Activated T-cell treated with anti-CD3 and anti-CD28 coated beads, Interleukin-2, amount 50 U/mL, for 72 hours (primary cell): ENCODE measurements around the gene EFL1. TPM values are rescaled to one million over a fixed set of nuclear protein-coding genes. Genes with fewer than 3 reads are reported as not detected.
"Not testable (repeated sequence)": the region's sequence is repeated elsewhere in the genome, so short reads cannot be mapped to it uniquely, and the experiment has no call there.

Experiments
- ATAC-seq, 2 donors: fragments of 150-1000 bp; cut with Tn5 transposase; replicated peaks in 1 of 2; 2 replicates each; pipeline ENCODE4 v1.10.0; 2021; ENCODE audit warnings: moderate library complexity in 2 of 2, mild to moderate bottlenecking in 1 of 2
- DNase-seq, 2 donors: peaks; one replicate each; pipeline ENCODE4 v3.0.0; 2021 to 2022; ENCODE audit warnings: mixed read lengths in 1 of 2
- H3K27ac Mint-ChIP-seq: one replicate; pipeline ENCODE4 v1.8.0; 2022; ENCODE audit warnings: mild to moderate bottlenecking, moderate library complexity, mixed read lengths
- H3K27me3 Mint-ChIP-seq: one replicate; pipeline ENCODE4 v1.8.0; 2022; ENCODE audit warnings: low read depth, mixed read lengths
- H3K36me3 Mint-ChIP-seq, 2 donors: one replicate each; pipeline ENCODE4 v1.8.0; 2022; ENCODE audit warnings: mixed read lengths in 2 of 2, mild to moderate bottlenecking in 1 of 2; ENCODE audit not compliant: insufficient read depth in 2 of 2
- H3K4me1 Mint-ChIP-seq: one replicate; pipeline ENCODE4 v1.8.0; 2022; ENCODE audit warnings: low read depth, mixed read lengths
- H3K4me3 Mint-ChIP-seq, 2 donors: one replicate each; pipeline ENCODE4 v1.8.0; 2022; ENCODE audit warnings: mild to moderate bottlenecking in 2 of 2, mixed read lengths in 2 of 2, moderate library complexity in 2 of 2
- H3K9me3 Mint-ChIP-seq, 2 donors: one replicate each; pipeline ENCODE4 v1.8.0; 2022; ENCODE audit warnings: mixed read lengths in 2 of 2
- total RNA-seq, 2 donors: library from RNA; stranded (reverse); gene quantifications; one replicate each; pipeline ENCODE4 v1.2.3, GENCODE V29; 2022

EFL1 gene
- total RNA-seq, 2 donors from 2014 or later = 26.7 to 26.9 TPM

DNA sequence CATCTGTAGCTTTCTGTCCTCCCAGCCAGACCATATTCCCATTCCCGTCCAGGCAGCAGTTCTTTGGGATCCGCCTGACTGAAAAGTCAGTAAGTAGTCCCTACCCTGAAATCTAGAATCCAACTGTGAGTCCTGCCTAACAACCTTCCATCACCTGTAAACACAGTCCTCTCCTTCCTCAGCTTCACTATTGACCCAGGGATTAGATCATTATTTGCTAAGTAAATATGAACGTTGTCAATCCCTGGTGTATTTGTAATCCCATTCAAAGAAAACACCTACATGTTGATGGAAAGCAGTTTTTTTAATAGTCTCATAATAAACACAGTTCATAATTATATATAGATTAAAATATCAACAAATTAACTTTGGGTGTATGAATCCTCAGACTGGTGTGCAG, 816 bp upstream of the EFL1 start:
- Mint-ChIP-seq H3K27me3 (no peaks in the 10 kb centered on the region), H3K4me1 (peaks cover 9% of the 10 kb centered on the region), H3K36me3 (peaks cover 2 to 5% of the 10 kb centered on the region in 2 donors), H3K27ac (no peak overlapping the region), H3K4me3 (peak overlapping the region; percentile 83 to 91), H3K9me3 (no peaks in the 10 kb centered on the region)
- DNase-seq = no peak
- ATAC-seq = no peak

GRCh38 chr15:82261566-82262421, 740 bp downstream of the EFL1 start:
- H3K36me3 Mint-ChIP-seq, H3K9me3 Mint-ChIP-seq, H3K27me3 Mint-ChIP-seq, H3K4me1 Mint-ChIP-seq: not testable (repeated sequence)
- Mint-ChIP-seq H3K4me3 (peak overlapping the region; percentile 83 to 91), H3K27ac (peak overlapping the region; percentile 86)
- DNase-seq = peak; percentile 44 to 47
- ATAC-seq = peak; percentile 47 to 65

DNA sequence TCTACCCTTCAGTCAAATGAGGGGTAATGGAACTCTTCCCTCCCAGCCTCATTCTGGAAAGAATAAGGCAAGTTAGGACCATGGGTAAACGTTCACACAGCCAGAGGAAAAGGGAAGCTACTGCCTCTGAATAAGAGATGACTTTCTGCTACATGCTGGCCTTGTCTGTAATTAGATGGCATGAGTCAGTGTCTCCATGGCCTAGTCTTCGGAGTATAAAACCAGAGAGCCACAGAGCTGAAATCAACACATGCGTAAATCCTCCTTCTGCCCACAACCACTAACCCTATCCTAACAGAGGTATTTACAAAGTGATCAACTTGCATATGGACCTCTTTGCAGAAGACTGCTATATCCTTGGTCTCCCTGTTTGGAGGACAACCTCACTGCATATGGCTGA, 14.3 kb downstream of the EFL1 start:
- not testable (repeated sequence) for H3K27me3 Mint-ChIP-seq, ATAC-seq, H3K4me3 Mint-ChIP-seq, H3K36me3 Mint-ChIP-seq, H3K27ac Mint-ChIP-seq, H3K9me3 Mint-ChIP-seq, DNase-seq
- peaks cover 13% of the 10 kb centered on the region for H3K4me1 Mint-ChIP-seq

- not testable (repeated sequence) for H3K36me3 Mint-ChIP-seq, ATAC-seq, H3K4me3 Mint-ChIP-seq, H3K27ac Mint-ChIP-seq, H3K9me3 Mint-ChIP-seq, DNase-seq, H3K27me3 Mint-ChIP-seq
- peaks cover 13% of the 10 kb centered on the region for H3K4me1 Mint-ChIP-seq
These were observed 16.6 kb downstream of the EFL1 start for GRCh38 chr15:82245956-82246355.

- ATAC-seq, H3K27me3 Mint-ChIP-seq, H3K9me3 Mint-ChIP-seq, DNase-seq, H3K27ac Mint-ChIP-seq, H3K4me3 Mint-ChIP-seq: not testable (repeated sequence)
- Mint-ChIP-seq H3K4me1 (peaks cover 13% of the 10 kb centered on the region), H3K36me3 (peaks cover 6 to 13% of the 10 kb centered on the region in 2 donors)
These were observed 18.9 kb downstream of the EFL1 start for GRCh38 chr15:82243644-82244043.

DNA sequence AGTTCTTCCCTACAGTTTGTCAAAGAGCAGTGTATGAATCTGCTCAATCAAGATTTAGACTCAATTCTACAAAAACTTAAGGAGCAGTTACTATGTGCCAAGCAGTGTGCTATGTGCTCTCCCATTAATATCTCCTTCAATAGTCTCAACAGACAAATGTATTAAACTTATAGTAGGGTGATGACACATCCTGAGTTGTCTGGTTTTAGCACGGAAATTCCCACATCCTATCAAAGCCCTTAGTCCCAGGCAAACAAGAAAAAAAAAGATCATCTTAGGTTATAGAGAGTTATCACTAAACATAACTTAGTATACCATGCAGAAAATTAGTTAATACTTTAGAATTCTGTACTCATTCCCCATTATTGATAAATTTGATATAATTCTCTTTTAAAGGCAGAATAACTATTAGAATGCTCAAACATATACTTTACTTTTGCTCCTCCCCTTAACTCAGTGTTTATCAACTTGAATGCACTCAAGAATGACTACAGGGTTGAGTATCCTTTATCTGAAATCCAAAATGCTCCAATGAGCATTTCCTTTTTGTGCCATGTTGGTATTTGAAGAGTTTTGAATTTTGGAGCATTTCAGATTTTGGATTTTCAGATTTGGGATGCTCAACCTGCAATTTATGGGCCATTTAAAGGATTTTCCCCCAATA, 20.6 kb downstream of the EFL1 start:
- ATAC-seq, H3K27ac Mint-ChIP-seq, H3K9me3 Mint-ChIP-seq, DNase-seq, H3K4me3 Mint-ChIP-seq, H3K27me3 Mint-ChIP-seq: not testable (repeated sequence)
- Mint-ChIP-seq H3K4me1 (peaks cover 11% of the 10 kb centered on the region), H3K36me3 (peaks cover 6 to 11% of the 10 kb centered on the region in 2 donors)

GRCh38 chr15:82239685-82240391, 22.7 kb downstream of the EFL1 start:
- H3K4me1 Mint-ChIP-seq = no peaks in the 10 kb centered on the region
- ATAC-seq = no peak
- no peak for DNase-seq
- peak overlapping the region; percentile 17 for H3K27ac Mint-ChIP-seq
- H3K9me3 Mint-ChIP-seq = no peaks in the 10 kb centered on the region
- H3K4me3 Mint-ChIP-seq = no peak overlapping the region
- H3K36me3 Mint-ChIP-seq = peaks cover 6 to 7% of the 10 kb centered on the region in 2 donors
- no peaks in the 10 kb centered on the region for H3K27me3 Mint-ChIP-seq

GRCh38 chr15:82237944-82238534, 24.5 kb downstream of the EFL1 start:
- H3K4me1 Mint-ChIP-seq, H3K9me3 Mint-ChIP-seq, ATAC-seq, H3K27ac Mint-ChIP-seq, H3K4me3 Mint-ChIP-seq, H3K27me3 Mint-ChIP-seq, H3K36me3 Mint-ChIP-seq, DNase-seq: not testable (repeated sequence)

DNA sequence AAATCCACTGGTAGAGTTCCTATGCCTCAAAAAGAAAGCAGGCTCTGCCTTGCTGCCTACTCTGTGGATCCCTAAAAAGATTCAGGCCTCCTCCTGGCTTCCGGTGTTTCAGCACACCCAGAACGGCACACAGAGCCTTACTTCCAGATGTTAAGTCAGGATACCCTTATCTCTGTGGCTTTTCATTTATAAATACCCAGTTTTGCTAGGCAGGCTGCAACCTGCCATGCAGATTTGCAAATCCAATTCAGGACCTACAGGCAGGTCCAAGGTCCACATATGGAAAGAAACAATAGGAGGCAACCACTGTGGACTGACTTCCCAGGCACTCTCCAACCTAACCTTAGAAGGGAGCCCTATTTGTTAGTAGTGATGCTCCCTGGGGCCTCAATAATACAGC, 30.7 kb downstream of the EFL1 start:
- ATAC-seq = no peak
- no peaks in the 10 kb centered on the region for H3K9me3 Mint-ChIP-seq
- no peak for DNase-seq
- no peak overlapping the region for H3K4me3 Mint-ChIP-seq
- peaks cover 6% of the 10 kb centered on the region for H3K4me1 Mint-ChIP-seq
- peaks cover 3 to 12% of the 10 kb centered on the region in 2 donors for H3K36me3 Mint-ChIP-seq
- H3K27ac Mint-ChIP-seq = no peak overlapping the region
- H3K27me3 Mint-ChIP-seq = no peaks in the 10 kb centered on the region

GRCh38 chr15:82231233-82231632, 31.3 kb downstream of the EFL1 start:
- no peaks in the 10 kb centered on the region for H3K27me3 Mint-ChIP-seq
- DNase-seq (no peak), ATAC-seq (no peak)
- H3K9me3 Mint-ChIP-seq = no peaks in the 10 kb centered on the region
- peaks cover 6% of the 10 kb centered on the region for H3K4me1 Mint-ChIP-seq
- H3K36me3 Mint-ChIP-seq = peaks cover 7 to 18% of the 10 kb centered on the region in 2 donors
- no peak overlapping the region for H3K27ac Mint-ChIP-seq
- no peak overlapping the region for H3K4me3 Mint-ChIP-seq

GRCh38 chr15:82228750-82229149, 33.8 kb downstream of the EFL1 start:
- H3K4me3 Mint-ChIP-seq = no peak overlapping the region
- H3K4me1 Mint-ChIP-seq = peaks cover 6% of the 10 kb centered on the region
- DNase-seq (no peak), ATAC-seq (no peak)
- H3K9me3 Mint-ChIP-seq = no peaks in the 10 kb centered on the region
- no peaks in the 10 kb centered on the region for H3K27me3 Mint-ChIP-seq
- H3K36me3 Mint-ChIP-seq = peaks cover 7 to 23% of the 10 kb centered on the region in 2 donors
- peak overlapping the region; percentile 56 for H3K27ac Mint-ChIP-seq

- not testable (repeated sequence) for H3K27me3 Mint-ChIP-seq, H3K4me3 Mint-ChIP-seq, H3K27ac Mint-ChIP-seq, H3K4me1 Mint-ChIP-seq, ATAC-seq, H3K9me3 Mint-ChIP-seq
- peaks cover under 1 to 12% of the 10 kb centered on the region in 2 donors for H3K36me3 Mint-ChIP-seq
- peak in 1 of 2 donors; percentile 7 for DNase-seq
These were observed 41.0 kb downstream of the EFL1 start for GRCh38 chr15:82221535-82221934.

GRCh38 chr15:82216092-82216491, 46.4 kb downstream of the EFL1 start:
- H3K27me3 Mint-ChIP-seq, H3K4me1 Mint-ChIP-seq, H3K4me3 Mint-ChIP-seq, H3K9me3 Mint-ChIP-seq, ATAC-seq, H3K27ac Mint-ChIP-seq, DNase-seq: not testable (repeated sequence)
- peaks cover 2 to 12% of the 10 kb centered on the region in 2 donors for H3K36me3 Mint-ChIP-seq
